ENCODE data around the gene ICAM5. TPM values are rescaled to one million over a fixed set of nuclear protein-coding genes. Genes with fewer than 3 reads are reported as not detected.

ICAM5 gene
- total and polyA plus RNA-seq, 10 of the 15 experiments (the other 5 are each of a cell fraction or from before 2014, with no cell fraction given): 0.14 to 4.6 (median 0.94) TPM; not detected in 2

GRCh38 chr19:10256970-10257615 is 32.7 kb upstream of the ICAM5 start (continued):
- no peak for TF ChIP-seq PKNOX1 (IDR thresholded peaks at IDR 0.05)
- TF ChIP-seq EGR1 (IDR thresholded peaks at IDR 0.05; ENCODE audit: borderline replicate concordance in 1 of 2, low read depth in 2 of 2, low read length in 2 of 2): no peak
- no peak for TF ChIP-seq LARP7 (IDR thresholded peaks at IDR 0.05)

- intact Hi-C loops (cut with micrococcal nuclease; ENCODE audit: unreplicated experiment): no loop called here
- ChIA-PET SMC1A (ENCODE audit: uncharacterized antibody, unreplicated experiment) (interaction anchor here (0.5 to 5.6 kb wide), 15 partner anchors 12 to 1488 kb away, joined by 3 to 83 read pairs (median 3); partner anchors contain the start of genes CDC37, ICAM1, ICAM5 and TYK2), CTCF (interaction anchor here (0.6 to 5.2 kb wide), 29 partner anchors 8 to 353 kb away, joined by 3 to 186 read pairs (median 6); partner anchors contain the start of genes CDC37, ICAM1, ICAM4 and ICAM5), RAD21 (ENCODE audit: unreplicated experiment) (interaction anchor here (0.5 to 7.2 kb wide), 20 partner anchors 8 to 326 kb away, joined by 3 to 107 read pairs (median 4); partner anchors contain the start of genes CDC37, DNMT1, ICAM1 and ICAM5), POLR2A (interaction anchor here (0.5 to 3.8 kb wide), 7 partner anchors 11 to 401 kb away, joined by 3 to 32 read pairs (median 4); partner anchors contain the start of gene ICAM1)
- Histone ChIP-seq H2AFZ (ENCODE audit: control insufficient read depth, low read depth, low read length) (no peak overlapping the region), H3K36me3 (ENCODE audit: control insufficient read depth in 2 of 2, insufficient read depth in 2 of 2, low read length in 1 of 2) (peaks cover 22 to 23% of the 10 kb centered on the region in 2 experiments; a peak in 3 of 4 replicates), H3K4me2 (ENCODE audit: control insufficient read depth, insufficient read depth) (no peak overlapping the region), H3K79me2 (ENCODE audit: control insufficient read depth, insufficient read depth, low read length) (peaks cover 10% of the 10 kb centered on the region), H3K4me1 (ENCODE audit: control insufficient read depth, insufficient read depth, low read length) (peaks cover 11% of the 10 kb centered on the region), H3K27me3 (replicated peaks in 1 of 2; ENCODE audit: control insufficient read depth in 2 of 2, insufficient read depth in 2 of 2, low read length in 1 of 2) (no peaks in the 10 kb centered on the region), H3K27ac (ENCODE audit: control insufficient read depth, insufficient read depth) (no peak overlapping the region), H3K4me3 (no peak overlapping the region), H4K20me1 (ENCODE audit: control insufficient read depth, insufficient read depth) (no peaks in the 10 kb centered on the region), H3K9me3 (replicated peaks; ENCODE audit: control insufficient read depth, insufficient read depth, low read length) (no peaks in the 10 kb centered on the region; the same call in 2 of the 3 replicates), H3K9ac (ENCODE audit: control insufficient read depth, insufficient read depth, low read length) (no peak overlapping the region)
- FAIRE-seq (no peak), ATAC-seq (no peak), DNase-seq (ENCODE audit: low read depth, low spot score) (no peak)
- in situ Hi-C loops (cut with MboI): loop anchor here (5.0 kb wide), 1 partner anchor 321 kb away; the partner anchor contains the start of gene OLFM2
- BruUV-seq (replicated peaks): no TSS peak
- 95% methylated on average over 18 of the region's 18 CpGs for WGBS (ENCODE audit: insufficient coverage, insufficient replicate concordance, low lambda C conversion rate, missing lambda C conversion rate)
- TF ChIP-seq CBX3 (IDR thresholded peaks at IDR 0.05; ENCODE audit: borderline replicate concordance, low read depth) (no peak), POLR2A (IDR thresholded peaks at IDR 0.05; ENCODE audit: low read depth, low read length) (peak; percentile 38; the same call in 1 of the 2 replicates)
Observed at GRCh38 chr19:10258080-10258710, 31.6 kb upstream of the ICAM5 start.

Data from GM12878 (cell line).